Endodermal cell (in vitro differentiated cells): ENCODE data around the gene SSTR5. TPM values are rescaled to one million over a fixed set of nuclear protein-coding genes. Genes with fewer than 3 reads are reported as not detected.

ENCODE experiments used
- DNase-seq: peaks from one replicate; pipeline ENCODE4 v3.0.0-alpha.2; 2017
- H3K27ac ChIP-seq: 2 replicates; pipeline ENCODE4 v1.5.1; 2013; ENCODE audit warnings: mild to moderate bottlenecking, low read depth, low read length, moderate library complexity
- H3K27me3 ChIP-seq: 2 replicates; pipeline ENCODE4 v1.6.1; 2013; ENCODE audit warnings: mild to moderate bottlenecking, low read length, moderate library complexity; ENCODE audit not compliant: insufficient read depth, control insufficient read depth, poor library complexity, severe bottlenecking
- H3K36me3 ChIP-seq: 2 replicates; pipeline ENCODE4 v1.7.0; 2013; ENCODE audit warnings: mild to moderate bottlenecking, low read length, moderate library complexity; ENCODE audit not compliant: control insufficient read depth, insufficient read depth
- H3K4me1 ChIP-seq: one replicate; pipeline ENCODE4 v1.7.0; 2013; ENCODE audit warnings: low read length; ENCODE audit not compliant: control insufficient read depth, insufficient read depth
- H3K4me3 ChIP-seq: 2 replicates; pipeline ENCODE4 v1.5.1; 2013; ENCODE audit warnings: mild to moderate bottlenecking, low read length, moderate library complexity
- H3K9ac ChIP-seq: 2 replicates; pipeline ENCODE4 v1.6.1; 2013; ENCODE audit warnings: mild to moderate bottlenecking, low read length, moderate library complexity; ENCODE audit not compliant: poor library complexity, severe bottlenecking; ENCODE audit errors: extremely low read depth
- H3K9me3 ChIP-seq: 2 replicates; pipeline ENCODE4 v1.6.1; 2013; ENCODE audit warnings: mild to moderate bottlenecking, low read length, moderate library complexity; ENCODE audit not compliant: control insufficient read depth
- H3K27ac Mint-ChIP-seq: 2 replicates; pipeline ENCODE4 v1.8.0; 2020; ENCODE audit warnings: mixed read lengths
- H3K27me3 Mint-ChIP-seq: 2 replicates; pipeline ENCODE4 v1.8.0; 2021; ENCODE audit warnings: mild to moderate bottlenecking, mixed read lengths; ENCODE audit not compliant: insufficient read depth
- H3K36me3 Mint-ChIP-seq: 2 replicates; pipeline ENCODE4 v1.8.0; 2020; ENCODE audit warnings: low read depth, mixed read lengths
- H3K4me1 Mint-ChIP-seq: 2 replicates; pipeline ENCODE4 v1.8.0; 2020; ENCODE audit warnings: mixed read lengths
- H3K4me3 Mint-ChIP-seq: 2 replicates; pipeline ENCODE4 v1.8.0; 2020; ENCODE audit warnings: mild to moderate bottlenecking, moderate library complexity, mixed read lengths
- H3K9me3 Mint-ChIP-seq: 2 replicates; pipeline ENCODE4 v1.8.0; 2020; ENCODE audit warnings: mild to moderate bottlenecking, mixed read lengths
- WGBS, 2 experiments: methylation state at CpG; one replicate each; pipeline versions ENCODE4 v1.1.5 to v1.1.7; 2013; ENCODE audit warnings: missing lambda C conversion rate in 2 of 2, mixed read lengths in 1 of 2; ENCODE audit not compliant: insufficient coverage in 1 of 2, insufficient read length in 1 of 2; 5-methylcytosine and 5-hydroxymethylcytosine counted together
- total RNA-seq, 2 donors: library from RNA; stranded (reverse); fragmentation: NEBNext Ultra II Directional in 1 of 2; extraction: Animal tissue kit (Norgen Biotek cat#: 25700) in 1 of 2; gene quantifications; 2 replicates in 1 of 2; 3 replicates in 1 of 2; pipeline ENCODE4 v1.2.1, GENCODE V29; 2021
- TF ChIP-seq, protein P1 (sequence below): fragments of 200-600 bp; sonication (generic); conservative IDR thresholded peaks from 2 replicates; pipeline ENCODE4 v1.5.0; 2021; ENCODE audit warnings: antibody characterized with exemption, mild to moderate bottlenecking

The SSTR5 gene
- total RNA-seq, 2 donors from 2014 or later: 0.64 to 1.3 TPM

DNA sequence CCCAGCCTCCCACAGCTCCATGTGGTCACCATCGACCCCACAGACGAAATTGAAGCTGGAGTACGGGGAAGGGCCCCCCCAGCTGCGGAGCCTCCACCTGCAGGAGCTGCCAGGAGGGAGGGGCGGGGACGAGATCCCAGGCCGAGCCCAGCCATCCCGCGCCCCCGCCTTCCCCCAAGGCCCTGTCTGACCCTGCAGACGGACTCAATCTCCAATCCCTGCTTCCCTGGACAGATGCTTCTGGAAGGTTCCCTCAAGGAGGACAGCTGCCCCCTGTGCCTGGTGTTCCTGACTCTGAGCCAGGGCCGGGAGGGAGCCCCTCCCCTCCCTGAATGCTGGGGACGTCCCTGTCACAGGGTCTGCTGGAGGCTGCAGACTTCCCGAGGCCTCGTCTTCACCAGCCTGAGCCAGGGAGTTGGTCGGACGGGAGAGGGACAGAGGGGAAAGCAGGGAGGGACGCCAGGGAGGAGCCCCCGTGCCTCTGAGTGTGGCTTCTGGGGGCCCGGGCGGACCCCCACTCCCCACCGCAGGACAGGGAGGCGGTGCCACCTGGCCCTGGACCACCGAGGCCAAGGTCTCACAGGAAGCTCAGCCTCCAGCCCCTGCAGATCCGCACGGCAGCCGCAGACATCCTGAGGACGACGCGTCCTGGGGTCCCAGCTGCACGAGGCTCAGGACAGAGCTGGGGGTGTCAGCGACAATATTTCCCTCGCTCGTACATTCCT lies 44.8 kb downstream of the SSTR5 start:
- TF ChIP-seq, protein P1, sequence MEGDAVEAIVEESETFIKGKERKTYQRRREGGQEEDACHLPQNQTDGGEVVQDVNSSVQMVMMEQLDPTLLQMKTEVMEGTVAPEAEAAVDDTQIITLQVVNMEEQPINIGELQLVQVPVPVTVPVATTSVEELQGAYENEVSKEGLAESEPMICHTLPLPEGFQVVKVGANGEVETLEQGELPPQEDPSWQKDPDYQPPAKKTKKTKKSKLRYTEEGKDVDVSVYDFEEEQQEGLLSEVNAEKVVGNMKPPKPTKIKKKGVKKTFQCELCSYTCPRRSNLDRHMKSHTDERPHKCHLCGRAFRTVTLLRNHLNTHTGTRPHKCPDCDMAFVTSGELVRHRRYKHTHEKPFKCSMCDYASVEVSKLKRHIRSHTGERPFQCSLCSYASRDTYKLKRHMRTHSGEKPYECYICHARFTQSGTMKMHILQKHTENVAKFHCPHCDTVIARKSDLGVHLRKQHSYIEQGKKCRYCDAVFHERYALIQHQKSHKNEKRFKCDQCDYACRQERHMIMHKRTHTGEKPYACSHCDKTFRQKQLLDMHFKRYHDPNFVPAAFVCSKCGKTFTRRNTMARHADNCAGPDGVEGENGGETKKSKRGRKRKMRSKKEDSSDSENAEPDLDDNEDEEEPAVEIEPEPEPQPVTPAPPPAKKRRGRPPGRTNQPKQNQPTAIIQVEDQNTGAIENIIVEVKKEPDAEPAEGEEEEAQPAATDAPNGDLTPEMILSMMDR: no peak
- H3K27me3 Mint-ChIP-seq: peaks cover 3% of the 10 kb centered on the region
- no peak for DNase-seq
- H3K36me3 Mint-ChIP-seq: no peaks in the 10 kb centered on the region
- no peak overlapping the region for H3K27ac Mint-ChIP-seq
- 89% methylated on average over 26 to 34 of the region's 34 CpGs for WGBS, 2 experiments
- H3K9me3 ChIP-seq: no peaks in the 10 kb centered on the region
- H3K36me3 ChIP-seq: no peaks in the 10 kb centered on the region
- no peak overlapping the region for H3K4me3 ChIP-seq
- no peak overlapping the region for H3K27ac ChIP-seq
- no peaks in the 10 kb centered on the region for H3K4me1 Mint-ChIP-seq
- no peaks in the 10 kb centered on the region for H3K4me1 ChIP-seq
- no peak overlapping the region for H3K9ac ChIP-seq
- no peak overlapping the region for H3K4me3 Mint-ChIP-seq
- no peaks in the 10 kb centered on the region for H3K27me3 ChIP-seq
- H3K9me3 Mint-ChIP-seq: no peaks in the 10 kb centered on the region

DNA sequence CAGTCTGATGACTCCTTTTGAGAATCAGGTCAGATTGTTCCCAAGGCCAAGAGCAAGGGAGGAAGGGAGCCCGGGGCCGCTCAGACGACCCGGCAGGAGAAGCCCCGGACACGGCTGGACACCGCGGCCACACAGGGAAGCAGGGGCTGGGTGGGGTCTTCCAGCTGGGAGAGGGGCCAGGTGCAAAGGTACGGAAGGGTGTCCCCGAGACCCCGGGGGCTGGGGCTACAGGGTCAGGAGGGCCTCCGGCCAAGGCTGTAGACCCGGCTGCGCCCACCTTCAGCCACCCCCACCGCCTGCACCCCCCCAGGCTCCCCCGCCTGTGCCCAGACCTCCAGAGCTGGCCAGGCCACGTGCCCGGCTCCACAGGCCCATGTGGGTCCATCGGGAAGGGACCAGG lies 45.4 kb downstream of the SSTR5 start:
- no peaks in the 10 kb centered on the region for H3K36me3 Mint-ChIP-seq
- no peaks in the 10 kb centered on the region for H3K9me3 Mint-ChIP-seq
- H3K4me3 Mint-ChIP-seq: no peak overlapping the region
- Histone ChIP-seq H3K27ac (no peak overlapping the region), H3K4me3 (no peak overlapping the region), H3K9me3 (no peaks in the 10 kb centered on the region), H3K27me3 (no peaks in the 10 kb centered on the region), H3K9ac (no peak overlapping the region), H3K4me1 (no peaks in the 10 kb centered on the region), H3K36me3 (no peaks in the 10 kb centered on the region)
- WGBS, 2 experiments: 93 to 94% methylated on average over 3 to 19 of the region's 19 CpGs
- no peak overlapping the region for H3K27ac Mint-ChIP-seq
- H3K4me1 Mint-ChIP-seq: no peaks in the 10 kb centered on the region
- TF ChIP-seq, protein P1: no peak
- no peaks in the 10 kb centered on the region for H3K27me3 Mint-ChIP-seq
- no peak for DNase-seq

DNA sequence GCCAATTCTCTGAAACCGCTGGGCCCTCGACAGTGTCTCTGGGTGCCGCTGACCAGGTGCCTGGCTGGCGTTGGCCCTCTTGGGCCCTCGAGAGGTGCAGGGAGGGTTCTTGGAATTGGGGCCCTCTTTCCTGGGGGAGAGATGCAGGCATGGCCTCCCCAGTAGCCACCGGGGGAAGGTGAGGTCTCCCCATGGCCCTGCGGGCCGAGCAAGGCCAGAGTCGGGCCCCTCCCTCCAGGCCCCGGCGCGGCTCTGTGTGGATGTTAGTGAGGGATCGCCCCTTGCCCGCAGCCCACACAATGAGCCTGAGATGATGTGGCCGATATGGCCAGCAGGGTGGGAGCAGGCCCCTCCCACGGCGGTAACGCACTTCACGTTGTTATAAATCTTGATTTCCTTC lies 46.6 kb downstream of the SSTR5 start:
- no peaks in the 10 kb centered on the region for H3K4me1 Mint-ChIP-seq
- TF ChIP-seq, protein P1: no peak
- Histone ChIP-seq H3K27ac (no peak overlapping the region), H3K9me3 (no peaks in the 10 kb centered on the region), H3K4me1 (no peaks in the 10 kb centered on the region), H3K9ac (no peak overlapping the region), H3K4me3 (no peak overlapping the region), H3K27me3 (no peaks in the 10 kb centered on the region), H3K36me3 (no peaks in the 10 kb centered on the region)
- H3K9me3 Mint-ChIP-seq: no peaks in the 10 kb centered on the region
- H3K4me3 Mint-ChIP-seq: no peak overlapping the region
- no peak overlapping the region for H3K27ac Mint-ChIP-seq
- H3K27me3 Mint-ChIP-seq: no peaks in the 10 kb centered on the region
- no peaks in the 10 kb centered on the region for H3K36me3 Mint-ChIP-seq
- no peak for DNase-seq
- WGBS, 2 experiments: 89 to 95% methylated on average over 15 to 19 of the region's 19 CpGs
